H1 (cell line): Measurements from ENCODE around the gene PBLD. TPM values are rescaled to one million over a fixed set of nuclear protein-coding genes. Genes with fewer than 3 reads are reported as not detected.
"Not testable (repeated sequence)": the region's sequence is repeated elsewhere in the genome, so short reads cannot be mapped to it uniquely, and the experiment has no call there.

Source experiments
- CTCF ChIA-PET: fragments of 300-600 bp; sonication (Branson Sonifier 250); formaldehyde crosslinking; loops from one replicate; lab custom pipeline; 2021; ENCODE audit not compliant: partially characterized antibody; lab: Charles Lee
- POLR2A ChIA-PET: fragments of 300-600 bp; sonication (Branson Sonifier 250); formaldehyde crosslinking; loops from one replicate; lab custom pipeline; 2021; ENCODE audit warnings: inconsistent platforms; ENCODE audit not compliant: partially characterized antibody; lab: Charles Lee
- DNase-seq, 2 experiments: peaks; one replicate each; pipeline versions ENCODE4 v3.0.0 to v3.0.0-alpha.2; 2010 to 2022; ENCODE audit warnings: low spot score in 2 of 2, low read depth in 1 of 2, mixed read lengths in 1 of 2
- FAIRE-seq: peaks from 2 replicates; lab custom pipeline; 2011; peaks lifted over from hg19 to GRCh38; lab: Jason Lieb, UNC
- H2AFZ ChIP-seq: 2 replicates; pipeline ENCODE4 v1.8.1; 2012; ENCODE audit warnings: low read length, inconsistent platforms
- H2AK5ac ChIP-seq: 2 replicates; pipeline ENCODE4 v1.6.1; 2013; ENCODE audit warnings: low read depth, low read length
- H2BK120ac ChIP-seq: replicated peaks from 2 replicates; pipeline ENCODE3; 2013; ENCODE audit warnings: low read depth, low read length, inconsistent platforms
- H2BK12ac ChIP-seq: 2 replicates; pipeline ENCODE4 v1.6.1; 2013; ENCODE audit warnings: low read depth, low read length
- H2BK15ac ChIP-seq: 2 replicates; pipeline ENCODE4 v1.6.1; 2013; ENCODE audit warnings: low read length
- H2BK20ac ChIP-seq: 2 replicates; pipeline ENCODE4 v1.6.1; 2013; ENCODE audit warnings: low read length
- H2BK5ac ChIP-seq: 2 replicates; pipeline ENCODE4 v1.6.1; 2013; ENCODE audit warnings: low read depth, low read length
- H3K14ac ChIP-seq: 2 replicates; pipeline ENCODE4 v1.6.1; 2013; ENCODE audit warnings: inconsistent platforms; ENCODE audit not compliant: insufficient read length
- H3K18ac ChIP-seq: 2 replicates; pipeline ENCODE4 v1.6.1; 2013; ENCODE audit warnings: low read length; ENCODE audit errors: extremely low read depth
- H3K23ac ChIP-seq: 2 replicates; pipeline ENCODE4 v1.6.1; 2013; ENCODE audit warnings: inconsistent platforms; ENCODE audit not compliant: insufficient read length
- H3K23me2 ChIP-seq: 2 replicates; pipeline ENCODE4 v1.6.1; 2013; ENCODE audit warnings: low read depth, low read length
- H3K27ac ChIP-seq: 2 replicates; pipeline ENCODE4 v1.6.1; 2011; ENCODE audit warnings: low read depth, low read length, inconsistent platforms
- H3K27me3 ChIP-seq, 4 experiments: replicated peaks in 1 of 4; 1 replicate in 1 of 4; 2 replicates in 3 of 4; pipeline versions ENCODE4 v1.6.1 to v1.8.1; 2011 to 2013; ENCODE audit warnings: low read length in 3 of 4, mild to moderate bottlenecking in 3 of 4, inconsistent platforms in 2 of 4, mixed read lengths in 2 of 4, moderate library complexity in 1 of 4; ENCODE audit not compliant: control insufficient read depth in 3 of 4, insufficient read depth in 3 of 4; ENCODE audit errors: extremely low read depth in 1 of 4
- H3K36me3 ChIP-seq, 4 experiments: 2 replicates each; pipeline versions ENCODE4 v1.6.1 to v1.8.1; 2011 to 2013; ENCODE audit warnings: mild to moderate bottlenecking in 4 of 4, low read length in 3 of 4, moderate library complexity in 2 of 4, control low read depth in 1 of 4, inconsistent platforms in 1 of 4; ENCODE audit not compliant: insufficient read depth in 4 of 4, control insufficient read depth in 2 of 4
- H3K4ac ChIP-seq: replicated peaks from 2 replicates; pipeline ENCODE3; 2013; ENCODE audit warnings: low read length, low read depth, mixed read lengths, inconsistent platforms; ENCODE audit not compliant: insufficient read length
- H3K4me1 ChIP-seq, 4 experiments: replicated peaks in 1 of 4; 1 replicate in 1 of 4; 2 replicates in 3 of 4; pipeline versions ENCODE4 v1.6.1 to v1.8.1; 2011 to 2013; ENCODE audit warnings: low read length in 3 of 4, inconsistent platforms in 2 of 4, mixed read lengths in 1 of 4; ENCODE audit not compliant: insufficient read depth in 4 of 4, control insufficient read depth in 3 of 4
- H3K4me2 ChIP-seq, 2 experiments: 2 replicates each; pipeline versions ENCODE4 v1.6.1 to v1.8.1; 2011 to 2013; ENCODE audit warnings: low read depth in 2 of 2, low read length in 2 of 2, control low read depth in 1 of 2, inconsistent platforms in 1 of 2, mild to moderate bottlenecking in 1 of 2; ENCODE audit not compliant: insufficient read depth in 1 of 2
- H3K4me3 ChIP-seq, 4 experiments: fragments of 200-600, 300-600 bp in 1 of 4; sonication (generic), shearing (Covaris generic), sonication (Bioruptor Twin) in 1 of 4; 2 replicates each; pipeline versions ENCODE4 v1.5.1 to v1.8.1; 2011 to 2016; ENCODE audit warnings: low read length in 4 of 4, low read depth in 3 of 4, control low read depth in 2 of 4, inconsistent platforms in 2 of 4, mild to moderate bottlenecking in 2 of 4, mixed read lengths in 1 of 4, moderate library complexity in 1 of 4; ENCODE audit not compliant: insufficient read depth in 2 of 4; ENCODE audit errors: extremely low read depth in 1 of 4
- H3K56ac ChIP-seq: replicated peaks from 2 replicates; pipeline ENCODE3; 2013; ENCODE audit warnings: low read depth, mild to moderate bottlenecking, mixed read lengths, low read length, inconsistent platforms; ENCODE audit not compliant: insufficient read length
- H3K79me1 ChIP-seq: 2 replicates; pipeline ENCODE4 v1.6.1; 2013; ENCODE audit warnings: low read depth, low read length, control low read depth
- H3K79me2 ChIP-seq, 2 experiments: 2 replicates each; pipeline versions ENCODE4 v1.6.1 to v1.8.1; 2012 to 2013; ENCODE audit warnings: low read length in 2 of 2, mild to moderate bottlenecking in 2 of 2, inconsistent platforms in 1 of 2; ENCODE audit not compliant: insufficient read depth in 2 of 2, control insufficient read depth in 1 of 2
- H3K9ac ChIP-seq, 4 experiments: replicated peaks in 1 of 4; 1 replicate in 1 of 4; 2 replicates in 3 of 4; pipeline versions ENCODE4 v1.6.1 to v1.8.1; 2011 to 2013; ENCODE audit warnings: low read depth in 3 of 4, low read length in 3 of 4, control low read depth in 2 of 4, mild to moderate bottlenecking in 2 of 4, moderate library complexity in 2 of 4, inconsistent platforms in 1 of 4; ENCODE audit errors: extremely low read depth in 1 of 4
- H3K9me3 ChIP-seq, 2 experiments: 2 replicates each; pipeline versions ENCODE4 v1.6.1 to v1.8.1; 2012 to 2013; ENCODE audit warnings: mild to moderate bottlenecking in 2 of 2, moderate library complexity in 2 of 2, control low read depth in 1 of 2, inconsistent platforms in 1 of 2, low read depth in 1 of 2, low read length in 1 of 2, mixed read lengths in 1 of 2; ENCODE audit not compliant: insufficient read depth in 2 of 2
- H4K20me1 ChIP-seq, 2 experiments: replicated peaks in 1 of 2; 2 replicates each; pipeline versions ENCODE3 to v1.8.1; 2011 to 2013; ENCODE audit warnings: inconsistent platforms in 2 of 2, low read length in 2 of 2, mild to moderate bottlenecking in 1 of 2; ENCODE audit not compliant: insufficient read depth in 2 of 2, control insufficient read depth in 1 of 2
- H4K5ac ChIP-seq: 2 replicates; pipeline ENCODE4 v1.6.1; 2013; ENCODE audit warnings: low read length, low read depth, mixed read lengths, inconsistent platforms; ENCODE audit not compliant: insufficient read length
- H4K8ac ChIP-seq: 2 replicates; pipeline ENCODE4 v1.8.0; 2013; ENCODE audit warnings: mild to moderate bottlenecking, moderate library complexity, low read length, inconsistent platforms; ENCODE audit not compliant: insufficient read depth; ENCODE audit errors: extremely low read depth
- H4K91ac ChIP-seq: replicated peaks from 2 replicates; pipeline ENCODE3; 2013; ENCODE audit warnings: low read length, mixed read lengths, inconsistent platforms; ENCODE audit not compliant: insufficient read length
- WGBS, 2 experiments: shearing (Covaris generic) in 1 of 2; methylation state at CpG; one replicate each; pipeline versions ENCODE4 v1.1.6 to v1.1.7; 2013 to 2015; ENCODE audit warnings: low lambda C conversion rate in 2 of 2, mixed read lengths in 2 of 2, inconsistent platforms in 1 of 2, low coverage in 1 of 2, missing lambda C conversion rate in 1 of 2; ENCODE audit not compliant: insufficient replicate concordance in 2 of 2, insufficient coverage in 1 of 2, insufficient read length in 1 of 2; ENCODE audit errors: extremely low coverage in 1 of 2, missing lambda C conversion rate in 1 of 2; 5-methylcytosine and 5-hydroxymethylcytosine counted together
- polyA plus RNA-seq, 7 experiments: library from polyadenylated mRNA; depleted of rRNA in 3 of 7; stranded (reverse) in 5 of 7; unstranded in 2 of 7; fragments of >200 nt in 5 of 7; fragments of 200-250 nt in 2 of 7; gene quantifications; 1 replicate in 5 of 7; 2 replicates in 1 of 7; 4 replicates in 1 of 7; pipeline versions ENCODE4 v1.2.1 to v1.2.3, GENCODE V29; 2011 to 2013; ENCODE audit warnings: missing spikeins in 2 of 7, mixed read lengths in 2 of 7
- total RNA-seq: library from RNA; stranded (reverse); fragmentation: NEBNext Ultra II Directional; extraction: Animal tissue kit (Norgen Biotek cat#: 25700); gene quantifications from 2 replicates; pipeline ENCODE4 v1.2.1, GENCODE V29; 2021

The PBLD gene
- total and polyA plus RNA-seq, 2 of the 8 experiments (the other 6 are each of a cell fraction or from before 2014, with no cell fraction given) = 0.56 to 2.0 TPM

- 87% methylated on average over 4 of the region's 4 CpGs; no CpG with 5 or more reads in 1 of the 2 experiments for WGBS, 2 experiments
- H2AK5ac ChIP-seq, H3K36me3 ChIP-seq, H3K23ac ChIP-seq, H3K9ac ChIP-seq, H4K8ac ChIP-seq, H2BK5ac ChIP-seq, H4K91ac ChIP-seq, H3K4me2 ChIP-seq, H3K27me3 ChIP-seq, H4K20me1 ChIP-seq, H3K79me1 ChIP-seq, H2BK15ac ChIP-seq, H3K27ac ChIP-seq, H2BK120ac ChIP-seq, DNase-seq, H3K79me2 ChIP-seq, H3K14ac ChIP-seq, H2BK20ac ChIP-seq, FAIRE-seq, H3K23me2 ChIP-seq, H2AFZ ChIP-seq, H3K9me3 ChIP-seq, H3K18ac ChIP-seq, H3K56ac ChIP-seq, H3K4ac ChIP-seq, H4K5ac ChIP-seq, H3K4me3 ChIP-seq, H3K4me1 ChIP-seq, H2BK12ac ChIP-seq: not testable (repeated sequence)
- CTCF ChIA-PET = interaction anchor here (1.5 kb wide), 1 partner anchor 35 kb away, joined by 3 read pairs; no protein-coding TSS in a partner anchor
- POLR2A ChIA-PET = interaction anchor here (0.7 to 5.1 kb wide), 2 partner anchors 8 to 10 kb away, joined by 3 to 38 read pairs; partner anchors contain the start of genes HNRNPH3 and PBLD
Measured at GRCh38 chr10:68324396-68324795, 8.3 kb downstream of the PBLD start.
